GM10266 (cell line): ENCODE measurements around the gene NRXN3.
"Not testable (repeated sequence)": the region's sequence is repeated elsewhere in the genome, so short reads cannot be mapped to it uniquely, and the experiment has no call there.

Experiments used
- DNase-seq: peaks from one replicate; pipeline ENCODE4 v3.0.0; 2012; ENCODE audit errors: extremely low spot score
- CTCF ChIP-seq: IDR thresholded peaks from 2 replicates; pipeline ENCODE4 v1.5.1; 2012; ENCODE audit warnings: mild to moderate bottlenecking, low read depth; ENCODE audit not compliant: control insufficient read depth, insufficient read depth; ENCODE audit errors: missing control alignments

The NRXN3 gene

GRCh38 chr14:78543433-78543832 is 373.3 kb downstream of the NRXN3 start:
- DNase-seq, result no peak
- no peak for TF ChIP-seq CTCF

GRCh38 chr14:78561074-78561473 is 390.9 kb downstream of the NRXN3 start:
- no peak for DNase-seq
- TF ChIP-seq CTCF, result no peak

- DNase-seq, result peak; percentile 55
- peak; percentile 83 for TF ChIP-seq CTCF
These were observed 396.1 kb downstream of the NRXN3 start for GRCh38 chr14:78566026-78566858.

- no peak for TF ChIP-seq CTCF
- no peak for DNase-seq
These were observed 396.6 kb downstream of the NRXN3 start for GRCh38 chr14:78566859-78567172.

GRCh38 chr14:78567343-78567742 is 397.2 kb downstream of the NRXN3 start:
- DNase-seq, result no peak
- TF ChIP-seq CTCF, result no peak

- DNase-seq, result not testable (repeated sequence)
These were observed 403.6 kb downstream of the NRXN3 start for GRCh38 chr14:78573736-78574135.

- DNase-seq, result no peak
- no peak for TF ChIP-seq CTCF
These were observed 406.4 kb downstream of the NRXN3 start for GRCh38 chr14:78576437-78577166.
